Measurements from ENCODE around the gene SPINT3.

Gene SPINT3, protein sequence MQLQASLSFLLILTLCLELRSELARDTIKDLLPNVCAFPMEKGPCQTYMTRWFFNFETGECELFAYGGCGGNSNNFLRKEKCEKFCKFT

GRCh38 chr20:45515147-45515913 lies at the start of gene SPINT3:
SPINT3 (minus strand) TSS chr20:45515622; CDS start chr20:45515608, 14 bp downstream.
- DNase-seq (ENCODE audit: low read depth in 2 of 2) = no peak

- DNase-seq (ENCODE audit: low read depth in 2 of 2) = no peak
These were observed 49.4 kb upstream of the SPINT3 start for GRCh38 chr20:45564760-45565276.

DNA sequence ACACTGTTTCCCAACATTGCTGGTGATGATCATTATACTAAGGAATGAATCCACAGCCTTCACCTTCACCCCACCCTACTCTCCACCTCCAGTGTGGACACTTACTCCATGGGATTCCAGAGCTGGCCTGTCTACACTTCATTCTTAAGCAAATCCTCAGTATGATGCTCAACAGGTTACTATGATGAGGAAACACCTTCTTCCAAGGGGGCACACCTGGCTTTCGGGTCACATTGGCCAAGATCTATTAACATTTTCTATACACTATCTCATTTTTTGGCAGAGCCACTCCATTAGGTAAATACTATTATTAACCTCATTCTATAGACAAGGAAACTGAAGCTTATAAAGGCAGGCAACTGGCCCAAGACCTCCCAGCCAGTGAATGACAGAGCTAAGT lies 39.8 kb upstream of the SPINT3 start:
- no peak for DNase-seq (ENCODE audit: low read depth in 2 of 2)

GRCh38 chr20:45552456-45552855 lies 37.0 kb upstream of the SPINT3 start:
- no peak for DNase-seq (ENCODE audit: low read depth in 2 of 2)

DNA sequence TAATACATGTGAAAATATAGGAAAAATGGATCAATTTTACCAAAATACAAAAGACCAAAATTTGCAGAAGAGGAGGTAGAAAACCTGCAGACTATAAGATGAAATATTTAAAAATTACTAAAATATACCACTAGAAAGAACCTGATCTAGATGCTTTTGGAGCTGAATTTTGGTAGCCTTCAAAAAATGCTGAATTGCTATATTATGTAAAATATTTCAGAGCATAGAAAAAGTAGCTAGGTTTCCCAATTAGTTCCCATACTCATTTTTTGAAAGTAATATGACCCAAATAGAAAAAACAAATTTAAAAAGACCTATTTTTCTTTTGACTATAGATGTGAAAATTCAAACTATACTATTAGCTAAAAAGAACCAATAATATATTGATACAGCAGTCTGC lies 35.3 kb upstream of the SPINT3 start:
- DNase-seq (ENCODE audit: low read depth in 2 of 2) = no peak

DNA sequence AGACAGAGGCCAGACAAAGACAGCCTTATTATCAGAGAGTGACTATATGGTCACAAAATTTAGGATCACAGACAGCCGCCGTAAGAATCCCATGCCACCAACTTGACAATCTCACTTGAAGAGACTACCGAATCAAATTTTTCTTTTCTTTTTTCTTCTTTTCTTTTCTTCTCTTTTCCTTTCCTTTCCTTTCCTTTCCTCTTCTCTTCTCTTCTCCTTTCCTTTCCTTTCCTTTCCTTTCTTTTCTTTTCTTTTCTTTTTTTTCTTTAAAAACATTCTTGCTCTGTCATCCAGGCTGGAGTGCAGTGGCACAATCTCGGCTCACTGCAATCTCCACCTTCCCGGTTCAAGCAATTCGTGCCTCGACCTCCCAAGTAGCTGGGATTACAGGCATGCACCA lies 33.0 kb upstream of the SPINT3 start:
- no peak for DNase-seq (ENCODE audit: low read depth in 2 of 2)

GRCh38 chr20:45547206-45547770 lies 31.9 kb upstream of the SPINT3 start, which contains the start of gene EPPIN:
EPPIN (minus strand) TSS chr20:45547401; CDS start chr20:45547357, 44 bp downstream.
- DNase-seq (ENCODE audit: low read depth in 2 of 2) = no peak

DNA sequence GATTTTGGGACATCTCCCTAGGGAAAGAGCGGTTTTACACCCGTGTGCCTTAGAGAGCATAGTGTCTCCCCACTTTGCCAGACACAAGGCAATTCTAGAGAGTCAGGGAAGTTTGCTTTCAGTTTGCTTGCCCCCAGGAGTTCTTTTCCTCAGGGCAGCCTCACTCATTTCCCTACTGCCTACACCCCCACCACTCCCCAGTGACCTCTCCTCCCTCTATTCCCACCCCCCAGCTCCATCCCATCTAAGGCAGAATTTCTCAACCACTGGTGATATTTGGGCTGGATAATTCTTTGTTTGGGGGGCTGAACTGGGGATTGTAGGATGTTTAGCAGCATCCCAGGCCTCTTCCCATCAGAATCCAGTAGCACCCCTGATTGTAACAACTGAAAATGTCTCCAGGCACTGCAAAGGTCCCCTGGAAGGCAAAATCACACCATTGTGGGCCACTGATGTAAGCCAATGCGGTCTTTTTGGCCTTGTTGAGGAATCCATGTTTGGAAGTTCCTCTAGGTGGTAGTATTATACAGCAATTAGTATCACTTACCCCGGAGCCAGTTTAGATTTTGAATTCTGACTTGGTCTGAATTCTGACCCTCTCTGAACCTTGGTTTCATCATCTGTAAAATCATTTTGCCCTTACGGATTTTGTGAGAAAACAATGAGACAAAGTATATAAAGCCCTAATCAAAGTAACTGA lies 30.5 kb upstream of the SPINT3 start:
- DNase-seq (ENCODE audit: low read depth in 2 of 2) = no peak

GRCh38 chr20:45545351-45545750 lies 29.9 kb upstream of the SPINT3 start:
- DNase-seq (ENCODE audit: low read depth in 2 of 2) = no peak

DNA sequence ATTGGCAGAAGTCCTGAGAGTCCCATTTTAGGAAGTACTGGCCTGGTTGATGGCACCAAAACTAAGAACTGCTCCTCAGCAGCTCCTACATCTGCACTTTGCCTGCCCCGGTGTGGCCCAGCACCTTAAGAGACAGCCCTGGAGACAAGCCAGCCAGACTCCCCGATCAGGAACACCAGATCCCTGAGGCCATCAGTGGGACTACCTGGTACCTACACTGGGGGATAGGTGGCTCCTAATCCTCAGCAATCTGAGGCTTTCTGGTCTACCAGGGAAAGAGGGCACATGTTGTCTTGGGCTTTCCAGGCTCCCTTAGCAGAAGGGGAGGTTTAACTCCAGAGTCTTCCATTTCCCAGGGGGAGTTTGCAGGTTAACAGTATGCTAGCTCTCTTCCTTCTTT lies 24.0 kb upstream of the SPINT3 start, which contains the start of gene WFDC6:
TSS of gene WFDC6 (minus strand) at position 101 of the 400 bp plus-strand sequence. CDS start at position 26, 75 bp downstream.
- no peak for DNase-seq (ENCODE audit: low read depth in 2 of 2)

GRCh38 chr20:45538209-45538799 lies 22.9 kb upstream of the SPINT3 start:
- DNase-seq (ENCODE audit: low read depth in 2 of 2) = no peak

DNA sequence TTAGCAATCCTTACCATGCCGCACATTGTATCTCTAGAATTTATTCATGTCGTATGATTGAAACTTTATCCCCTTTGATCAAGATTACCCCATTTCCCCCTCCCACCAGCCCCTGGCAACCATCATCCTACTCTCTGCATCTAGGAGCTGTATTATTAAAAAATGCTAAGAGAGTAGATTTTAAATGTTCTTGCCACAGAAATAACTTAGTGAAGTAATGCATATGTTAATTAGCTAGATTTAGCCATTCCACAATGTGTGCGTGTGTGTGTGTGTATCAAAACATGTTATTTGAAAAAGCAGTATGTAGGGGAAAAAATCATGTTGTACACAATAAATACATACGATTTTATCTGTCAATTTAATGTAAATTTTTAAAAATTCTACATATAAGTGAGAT lies 11.9 kb upstream of the SPINT3 start:
- DNase-seq (ENCODE audit: low read depth in 2 of 2) = no peak

- DNase-seq (ENCODE audit: low read depth in 2 of 2) = no peak
These were observed 8.4 kb upstream of the SPINT3 start for GRCh38 chr20:45523821-45524220.

- no peak for DNase-seq (ENCODE audit: low read depth in 2 of 2)
These were observed 2.9 kb upstream of the SPINT3 start for GRCh38 chr20:45518282-45518681.

GRCh38 chr20:45510242-45510862 lies 5.1 kb downstream of the SPINT3 start:
- DNase-seq (ENCODE audit: low read depth in 2 of 2) = no peak

GRCh38 chr20:45509091-45509490 lies 6.3 kb downstream of the SPINT3 start:
- no peak for DNase-seq (ENCODE audit: low read depth in 2 of 2)

DNA sequence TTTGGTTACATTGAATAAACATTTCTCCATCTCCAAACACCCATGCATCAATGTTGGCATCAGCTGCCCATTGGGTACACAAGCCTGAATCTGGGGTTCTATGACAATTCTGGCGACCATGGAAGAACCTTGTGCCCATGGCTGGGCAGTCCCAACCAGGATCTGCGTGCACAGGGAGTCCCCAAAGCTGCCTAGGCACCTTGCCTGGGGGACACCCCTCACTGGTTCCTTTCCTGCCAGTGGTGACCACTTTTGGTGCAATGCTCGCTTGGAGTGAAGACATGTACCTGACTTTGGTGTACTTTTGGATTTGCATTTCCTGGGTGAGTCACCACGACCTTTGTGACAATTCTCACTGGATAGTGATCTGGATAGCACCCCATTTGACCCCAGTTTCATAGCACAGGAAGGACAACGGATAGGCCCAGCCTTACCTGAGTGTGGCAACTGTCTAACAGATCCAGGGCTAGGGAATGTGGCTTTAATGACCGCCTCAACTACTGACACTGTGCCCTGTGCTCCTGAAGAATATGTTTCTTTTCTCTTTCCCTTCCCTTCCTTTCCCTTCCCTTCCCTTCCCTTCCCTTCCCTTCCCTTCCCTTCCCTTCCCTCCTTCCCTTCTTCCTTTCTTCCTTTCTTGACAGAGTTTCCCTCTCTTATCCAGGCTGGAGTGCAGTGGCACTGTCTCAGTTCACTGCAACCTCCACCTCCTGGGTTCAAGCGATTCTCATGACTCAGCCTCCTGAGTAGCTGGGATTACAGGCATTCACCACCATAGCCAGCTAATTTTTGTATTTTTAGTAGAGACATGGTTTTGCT lies 7.1 kb downstream of the SPINT3 start:
- no peak for DNase-seq (ENCODE audit: low read depth in 2 of 2)

GRCh38 chr20:45507011-45507820 lies 8.2 kb downstream of the SPINT3 start:
- DNase-seq (ENCODE audit: low read depth in 2 of 2) = no peak

DNA sequence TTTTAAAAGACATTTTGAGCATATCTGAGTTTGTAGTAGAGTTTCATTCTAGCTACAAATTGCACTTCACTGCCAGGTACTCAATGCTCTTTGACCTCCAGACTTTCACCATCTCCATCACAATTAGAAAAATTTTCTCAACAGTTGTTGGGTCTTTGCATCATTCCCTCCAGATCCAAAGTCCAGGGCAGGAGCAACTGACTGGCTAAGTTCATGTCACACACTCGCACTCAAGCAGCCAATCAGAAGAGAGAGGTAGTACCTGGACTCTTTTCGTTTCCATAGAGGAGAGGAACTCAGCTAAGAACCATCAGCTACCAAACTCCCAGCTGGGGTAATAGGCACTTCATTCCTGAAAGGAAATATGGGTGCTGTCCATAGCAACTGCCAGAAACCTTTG lies 9.0 kb downstream of the SPINT3 start:
- no peak for DNase-seq (ENCODE audit: low read depth in 2 of 2)

GRCh38 chr20:45503403-45503802 lies 12.0 kb downstream of the SPINT3 start:
- no peak for DNase-seq (ENCODE audit: low read depth in 2 of 2)
